BLaER1 (cell line): Measurements from ENCODE around the gene GAL3ST2.
A peak's percentile ranks its signal among the peaks of the same experiment; 100 is the strongest.

Experiments used
- H3K27ac ChIP-seq: shearing (Covaris generic); formaldehyde crosslinking; 2 replicates; pipeline ENCODE4 v1.8.1; 2022
- H3K27me3 ChIP-seq: shearing (Covaris generic); formaldehyde crosslinking; 2 replicates; pipeline ENCODE4 v1.8.1; 2022
- H3K36me3 ChIP-seq: shearing (Covaris generic); formaldehyde crosslinking; 2 replicates; pipeline ENCODE4 v1.8.1; 2022
- H3K4me1 ChIP-seq: shearing (Covaris generic); formaldehyde crosslinking; 2 replicates; pipeline ENCODE4 v1.8.1; 2022
- H3K4me2 ChIP-seq: shearing (Covaris generic); formaldehyde crosslinking; 2 replicates; pipeline ENCODE4 v1.8.1; 2022
- H3K4me3 ChIP-seq: shearing (Covaris generic); formaldehyde crosslinking; 2 replicates; pipeline ENCODE4 v1.8.1; 2022
- H3K9ac ChIP-seq: shearing (Covaris generic); formaldehyde crosslinking; 2 replicates; pipeline ENCODE4 v1.8.1; 2022
- H3K9me3 ChIP-seq: shearing (Covaris generic); formaldehyde crosslinking; 2 replicates; pipeline ENCODE4 v1.8.1; 2022
- H4K20me1 ChIP-seq: shearing (Covaris generic); formaldehyde crosslinking; 2 replicates; pipeline ENCODE4 v1.8.1; 2022
- Cebpa-rat ChIP-seq: shearing (Covaris generic); IDR thresholded peaks from 2 replicates; pipeline ENCODE4 v1.8.1; 2022

The GAL3ST2 gene

GRCh38 chr2:241764275-241765241 is 12.1 kb upstream of the GAL3ST2 start:
- Histone ChIP-seq H3K4me1 (peaks cover 37% of the 10 kb centered on the region), H4K20me1 (no peaks in the 10 kb centered on the region), H3K9ac (peak overlapping the region; percentile 34)

DNA sequence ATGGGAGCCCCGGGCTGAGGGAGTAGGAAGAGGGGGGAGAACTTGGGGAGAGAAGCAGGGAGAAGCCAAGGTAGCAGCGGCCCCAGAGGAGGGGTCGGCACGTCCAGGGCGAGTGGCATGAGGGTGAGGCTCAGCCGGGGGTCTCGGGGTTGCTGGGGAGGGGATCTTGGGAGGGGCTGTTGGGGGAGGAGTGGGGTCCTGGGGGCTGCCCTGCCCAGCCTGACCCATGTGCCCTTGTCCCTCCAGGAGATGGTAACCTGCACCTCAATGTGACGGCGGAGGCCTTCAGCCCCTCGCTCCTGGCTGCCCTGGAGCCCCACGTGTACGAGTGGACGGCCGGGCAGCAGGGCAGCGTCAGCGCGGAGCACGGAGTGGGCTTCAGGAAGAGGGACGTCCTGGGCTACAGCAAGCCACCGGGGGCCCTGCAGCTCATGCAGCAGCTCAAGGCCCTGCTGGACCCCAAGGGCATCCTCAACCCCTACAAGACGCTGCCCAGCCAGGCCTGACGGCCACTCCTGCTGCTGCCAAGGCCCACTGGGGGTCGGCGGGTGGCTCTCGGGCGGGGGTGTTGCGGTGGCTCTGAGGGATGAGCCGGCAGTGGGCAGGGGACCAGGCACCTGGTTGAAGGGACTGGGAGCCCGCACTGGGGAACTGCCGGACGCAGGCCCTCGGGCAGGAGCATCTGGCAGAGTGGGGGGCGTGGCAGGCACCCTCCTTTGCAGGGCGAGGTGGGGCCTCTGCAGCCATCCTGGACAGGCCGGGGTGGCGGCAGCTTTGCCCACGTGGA is 9.0 kb upstream of the GAL3ST2 start:
- peaks cover 57% of the 10 kb centered on the region for H3K4me1 ChIP-seq
- peaks cover 4% of the 10 kb centered on the region; the same call in 1 of the 2 replicates for H3K36me3 ChIP-seq
- H3K27me3 ChIP-seq: no peaks in the 10 kb centered on the region
- no peak for TF ChIP-seq Cebpa-rat
- no peaks in the 10 kb centered on the region for H3K9me3 ChIP-seq
- no peak overlapping the region for H3K27ac ChIP-seq
- no peaks in the 10 kb centered on the region for H4K20me1 ChIP-seq
- H3K9ac ChIP-seq: no peak overlapping the region
- H3K4me3 ChIP-seq: no peak overlapping the region
- H3K4me2 ChIP-seq: no peak overlapping the region

More at GRCh38 chr2:241764275-241765241, 12.1 kb upstream of the GAL3ST2 start:
- peaks cover 23% of the 10 kb centered on the region for H3K36me3 ChIP-seq
- H3K27ac ChIP-seq: peak overlapping the region; percentile 77
- no peak for TF ChIP-seq Cebpa-rat
- H3K9me3 ChIP-seq: peaks cover 3% of the 10 kb centered on the region; the same call in 1 of the 2 replicates
- H3K27me3 ChIP-seq: no peaks in the 10 kb centered on the region
- H3K4me3 ChIP-seq: no peak overlapping the region
- peak overlapping the region; percentile 72 for H3K4me2 ChIP-seq

- Histone ChIP-seq H3K4me2 (no peak overlapping the region), H4K20me1 (no peaks in the 10 kb centered on the region), H3K27ac (no peak overlapping the region), H3K9ac (no peak overlapping the region), H3K27me3 (no peaks in the 10 kb centered on the region), H3K9me3 (no peaks in the 10 kb centered on the region), H3K4me3 (no peak overlapping the region), H3K36me3 (peaks cover 4% of the 10 kb centered on the region; the same call in 1 of the 2 replicates), H3K4me1 (peaks cover 58% of the 10 kb centered on the region)
- no peak for TF ChIP-seq Cebpa-rat
These were observed 8.3 kb upstream of the GAL3ST2 start for GRCh38 chr2:241768251-241768711.

- Histone ChIP-seq H3K9ac (no peak overlapping the region), H3K36me3 (peaks cover 4% of the 10 kb centered on the region; the same call in 1 of the 2 replicates), H3K4me1 (peaks cover 58% of the 10 kb centered on the region), H3K27ac (0 out of 2 replicates have a peak overlapping the region, but pooled peaks have one; percentile 55), H3K9me3 (no peaks in the 10 kb centered on the region), H3K27me3 (no peaks in the 10 kb centered on the region), H3K4me2 (no peak overlapping the region), H3K4me3 (no peak overlapping the region), H4K20me1 (no peaks in the 10 kb centered on the region)
- TF ChIP-seq Cebpa-rat: no peak
These were observed 7.8 kb upstream of the GAL3ST2 start for GRCh38 chr2:241768850-241769249.

DNA sequence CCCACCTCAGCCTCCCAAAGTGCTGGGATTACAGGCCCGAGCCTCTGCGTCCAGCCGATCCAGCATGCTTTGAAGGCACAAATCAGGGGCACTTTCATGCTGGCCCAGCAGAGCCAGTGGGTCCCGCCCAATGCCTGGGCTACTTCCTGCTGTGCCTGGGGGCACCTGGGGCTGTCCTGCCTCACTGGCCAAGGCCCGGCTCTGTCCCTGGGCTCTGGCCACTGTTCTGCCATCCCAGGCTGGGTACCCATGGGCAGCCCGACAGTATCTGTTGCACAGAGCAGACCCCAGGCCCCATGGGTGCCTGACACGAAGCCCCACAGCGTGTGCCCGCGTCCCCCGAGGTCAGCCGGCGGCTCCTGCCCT is 6.8 kb upstream of the GAL3ST2 start:
- no peak overlapping the region for H3K4me3 ChIP-seq

GRCh38 chr2:241770185-241770935 is 6.3 kb upstream of the GAL3ST2 start:
- H3K27ac ChIP-seq: peak overlapping the region; percentile 82
- peaks cover 4% of the 10 kb centered on the region; the same call in 1 of the 2 replicates for H3K36me3 ChIP-seq
- TF ChIP-seq Cebpa-rat: no peak
- H3K4me2 ChIP-seq: peak overlapping the region; percentile 92
- no peaks in the 10 kb centered on the region for H4K20me1 ChIP-seq
- peaks cover 60% of the 10 kb centered on the region for H3K4me1 ChIP-seq
- H3K27me3 ChIP-seq: no peaks in the 10 kb centered on the region
- H3K4me3 ChIP-seq: no peak overlapping the region
- H3K9ac ChIP-seq: peak overlapping the region; percentile 58; the same call in 1 of the 2 replicates
- no peaks in the 10 kb centered on the region for H3K9me3 ChIP-seq

More for the DNA sequence above, 6.8 kb upstream of the GAL3ST2 start:
- Histone ChIP-seq H3K27me3 (no peaks in the 10 kb centered on the region), H3K36me3 (peaks cover 4% of the 10 kb centered on the region; the same call in 1 of the 2 replicates), H3K9ac (peak overlapping the region; percentile 58; the same call in 1 of the 2 replicates), H3K9me3 (no peaks in the 10 kb centered on the region), H3K27ac (peak overlapping the region; percentile 82), H3K4me2 (peak overlapping the region; percentile 92), H4K20me1 (no peaks in the 10 kb centered on the region), H3K4me1 (peaks cover 58% of the 10 kb centered on the region)
- TF ChIP-seq Cebpa-rat: no peak

DNA sequence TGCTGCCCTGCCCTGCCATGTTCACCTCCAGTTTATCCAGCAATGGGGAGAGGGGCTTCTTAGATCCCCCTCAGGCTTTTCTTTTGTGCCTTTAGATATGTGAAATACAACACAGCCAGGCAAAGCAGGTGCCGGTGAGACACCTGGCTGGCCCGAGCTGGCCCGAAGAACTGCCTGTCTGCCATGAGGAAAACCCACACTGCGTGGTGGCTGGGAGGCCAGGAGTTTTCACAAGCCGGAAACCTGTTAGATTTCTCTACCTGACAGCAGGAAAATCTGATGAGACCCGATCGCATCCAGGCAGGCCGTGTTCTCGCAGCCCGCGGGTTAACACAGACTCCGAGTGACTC is 5.7 kb upstream of the GAL3ST2 start:
- Histone ChIP-seq H3K9ac (peak overlapping the region; percentile 58), H4K20me1 (no peaks in the 10 kb centered on the region), H3K9me3 (no peaks in the 10 kb centered on the region), H3K4me2 (peak overlapping the region; percentile 92), H3K27ac (peak overlapping the region; percentile 82), H3K36me3 (peaks cover 4% of the 10 kb centered on the region; the same call in 1 of the 2 replicates), H3K27me3 (no peaks in the 10 kb centered on the region), H3K4me1 (peaks cover 66% of the 10 kb centered on the region), H3K4me3 (no peak overlapping the region)
- TF ChIP-seq Cebpa-rat: no peak

DNA sequence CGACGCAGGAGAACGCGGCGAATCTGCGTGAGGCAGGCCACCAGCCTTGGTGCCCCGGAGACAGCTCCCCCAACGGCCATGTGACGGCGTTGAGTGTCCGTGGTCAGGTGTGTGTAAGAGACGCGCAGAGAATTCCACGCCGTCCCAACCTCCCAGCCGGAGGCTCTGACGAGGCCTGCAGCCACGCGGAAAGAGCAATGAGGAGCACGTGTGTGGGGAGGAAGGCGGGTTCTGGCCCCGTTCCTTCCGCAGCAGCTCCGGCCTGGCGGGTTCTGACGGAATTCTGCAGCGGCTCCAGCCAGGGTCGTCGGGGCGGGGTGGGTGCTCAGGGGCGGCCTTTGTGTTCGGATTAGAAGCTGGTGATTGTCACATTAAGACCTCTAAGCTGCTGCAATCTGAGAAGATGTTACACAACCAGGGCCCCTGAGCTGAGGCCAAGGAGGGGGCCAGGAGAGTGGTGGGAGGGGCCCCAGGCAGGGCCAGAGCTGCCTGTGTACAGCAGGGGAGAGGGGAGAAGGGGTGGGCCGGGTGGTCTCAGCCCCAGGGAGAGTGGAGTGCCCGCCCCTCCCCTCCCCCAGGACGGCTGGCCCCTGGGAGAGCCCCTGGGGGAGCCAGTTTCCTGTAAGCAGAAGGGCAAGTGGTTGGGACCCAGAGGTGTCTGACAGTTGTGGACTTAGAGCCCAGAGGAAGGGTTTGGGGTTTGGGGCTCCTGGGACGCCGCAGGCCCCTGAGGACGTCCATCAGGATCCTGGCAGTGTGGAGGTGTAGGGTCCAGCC is 5.1 kb upstream of the GAL3ST2 start:
- Histone ChIP-seq H3K9ac (peak overlapping the region; percentile 58), H3K4me2 (peak overlapping the region; percentile 92), H3K9me3 (no peaks in the 10 kb centered on the region), H3K27me3 (no peaks in the 10 kb centered on the region), H3K4me3 (0 out of 2 replicates have a peak overlapping the region, but pooled peaks have one; percentile 22), H3K4me1 (peaks cover 67% of the 10 kb centered on the region), H3K27ac (peak overlapping the region; percentile 82), H4K20me1 (no peaks in the 10 kb centered on the region), H3K36me3 (peaks cover 4% of the 10 kb centered on the region; the same call in 1 of the 2 replicates)
- TF ChIP-seq Cebpa-rat: peak; percentile 85
